Upper lobe of right lung (tissue), 1 donor: ENCODE data around the gene ROBO3. TPM values are rescaled to one million over a fixed set of nuclear protein-coding genes. Genes with fewer than 3 reads are reported as not detected.

Experiments used
- ATAC-seq: fragments of 200-7000 bp; cut with Tn5 transposase; one replicate; pipeline ENCODE4 v1.9.1; 2020; ENCODE audit warnings: mild to moderate bottlenecking, moderate library complexity
- DNase-seq: peaks from one replicate; pipeline ENCODE4 v3.0.0-alpha.2; 2020
- H3K27ac ChIP-seq: fragments of 200-600 bp; one replicate; pipeline ENCODE4 v1.8.0; 2022
- H3K27me3 ChIP-seq: fragments of 200-600 bp; one replicate; pipeline ENCODE4 v1.8.0; 2022; ENCODE audit warnings: mild to moderate bottlenecking
- H3K36me3 ChIP-seq: fragments of 200-600 bp; one replicate; pipeline ENCODE4 v1.8.0; 2022
- H3K4me1 ChIP-seq: fragments of 200-600 bp; one replicate; pipeline ENCODE4 v1.8.0; 2022
- H3K4me3 ChIP-seq: fragments of 200-600 bp; one replicate; pipeline ENCODE4 v1.8.0; 2022; ENCODE audit warnings: mild to moderate bottlenecking
- H3K9me3 ChIP-seq: fragments of 200-600 bp; one replicate; pipeline ENCODE4 v1.8.0; 2022
- intact Hi-C: fragments of 100-400 bp; cut with DNase I; formaldehyde crosslinking; loops from one replicate; pipeline ENCODE4 v1.11.0; 2022
- total RNA-seq: library from RNA; stranded (reverse); fragmentation: NEBNext Ultra II Directional; extraction: Animal tissue kit (Norgen Biotek cat#: 25700); gene quantifications from one replicate; pipeline ENCODE4 v1.2.1, GENCODE V29; 2021
- TF ChIP-seq, protein P1 (sequence below): fragments of 200-600 bp; IDR thresholded peaks from one replicate; pipeline ENCODE4 v1.8.0; 2022; ENCODE audit warnings: antibody characterized with exemption
- donor health status: DM: no; HTN: yes; CAD: no; lungs with severe emphysema.

The ROBO3 gene
- total RNA-seq, 1 donor from 2014 or later: 12.6 TPM

DNA sequence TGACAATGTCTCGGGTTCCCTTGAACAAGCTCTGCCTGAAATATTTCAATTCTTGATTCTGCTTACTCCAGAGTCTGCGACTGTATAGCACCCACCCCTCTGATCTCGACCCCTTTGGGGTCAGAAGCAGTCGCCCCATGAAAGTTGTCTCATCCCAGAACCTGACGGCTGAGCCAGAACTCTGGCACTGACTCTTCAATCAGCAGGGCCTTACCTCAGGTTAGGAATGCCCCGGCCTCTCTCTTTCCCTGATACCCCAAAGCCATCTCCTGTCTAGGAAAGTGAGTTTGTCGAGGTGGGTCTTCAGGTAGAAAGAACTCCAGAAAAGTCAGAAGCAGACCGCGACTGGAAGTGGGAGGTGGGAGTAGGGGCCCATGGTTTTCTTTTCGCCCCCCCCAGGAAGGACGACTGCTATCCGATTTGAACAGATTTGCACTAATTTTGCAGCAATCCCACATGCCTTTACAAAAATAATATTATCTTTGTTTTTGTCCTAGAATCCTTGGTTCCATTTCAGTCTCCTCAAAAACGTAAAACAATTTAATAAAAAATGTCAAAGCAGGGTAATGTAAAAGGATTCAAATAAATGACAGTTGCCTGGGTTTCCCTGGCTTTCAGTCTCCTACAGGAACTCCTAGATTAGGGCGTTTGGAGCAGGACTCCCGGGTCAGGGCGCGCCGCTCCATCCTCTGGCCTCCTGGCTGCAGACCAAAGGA, 898 bp upstream of the ROBO3 start:
- H3K4me3 ChIP-seq: no peak overlapping the region
- no peaks in the 10 kb centered on the region for H3K9me3 ChIP-seq
- peaks cover 22% of the 10 kb centered on the region for H3K4me1 ChIP-seq
- H3K27me3 ChIP-seq: peaks cover 72% of the 10 kb centered on the region
- TF ChIP-seq, protein P1, sequence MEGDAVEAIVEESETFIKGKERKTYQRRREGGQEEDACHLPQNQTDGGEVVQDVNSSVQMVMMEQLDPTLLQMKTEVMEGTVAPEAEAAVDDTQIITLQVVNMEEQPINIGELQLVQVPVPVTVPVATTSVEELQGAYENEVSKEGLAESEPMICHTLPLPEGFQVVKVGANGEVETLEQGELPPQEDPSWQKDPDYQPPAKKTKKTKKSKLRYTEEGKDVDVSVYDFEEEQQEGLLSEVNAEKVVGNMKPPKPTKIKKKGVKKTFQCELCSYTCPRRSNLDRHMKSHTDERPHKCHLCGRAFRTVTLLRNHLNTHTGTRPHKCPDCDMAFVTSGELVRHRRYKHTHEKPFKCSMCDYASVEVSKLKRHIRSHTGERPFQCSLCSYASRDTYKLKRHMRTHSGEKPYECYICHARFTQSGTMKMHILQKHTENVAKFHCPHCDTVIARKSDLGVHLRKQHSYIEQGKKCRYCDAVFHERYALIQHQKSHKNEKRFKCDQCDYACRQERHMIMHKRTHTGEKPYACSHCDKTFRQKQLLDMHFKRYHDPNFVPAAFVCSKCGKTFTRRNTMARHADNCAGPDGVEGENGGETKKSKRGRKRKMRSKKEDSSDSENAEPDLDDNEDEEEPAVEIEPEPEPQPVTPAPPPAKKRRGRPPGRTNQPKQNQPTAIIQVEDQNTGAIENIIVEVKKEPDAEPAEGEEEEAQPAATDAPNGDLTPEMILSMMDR: no peak
- intact Hi-C loops: no loop called here
- ATAC-seq (no peak), DNase-seq (no peak)
- H3K27ac ChIP-seq: no peak overlapping the region
- H3K36me3 ChIP-seq: no peaks in the 10 kb centered on the region

DNA sequence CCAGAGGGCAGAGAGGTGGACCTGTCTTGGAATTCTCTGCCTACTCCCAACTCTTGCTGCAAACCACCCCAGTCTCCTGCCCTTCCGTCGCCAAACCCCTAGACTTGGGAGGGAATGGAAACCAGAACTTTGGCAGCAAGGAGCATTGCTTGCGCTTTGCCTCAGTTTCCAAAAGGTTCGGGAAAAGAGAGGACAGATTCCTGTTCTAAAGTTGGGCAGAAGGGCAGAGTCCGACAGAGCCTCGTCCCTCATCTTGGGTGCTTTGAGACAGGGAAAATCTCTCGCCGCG, 396 bp upstream of the ROBO3 start:
- Histone ChIP-seq H3K36me3 (no peaks in the 10 kb centered on the region), H3K27me3 (peaks cover 72% of the 10 kb centered on the region), H3K4me1 (peaks cover 22% of the 10 kb centered on the region), H3K27ac (no peak overlapping the region), H3K9me3 (no peaks in the 10 kb centered on the region), H3K4me3 (no peak overlapping the region)
- intact Hi-C loops: no loop called here
- TF ChIP-seq, protein P1: no peak
- DNase-seq (no peak), ATAC-seq (no peak)

DNA sequence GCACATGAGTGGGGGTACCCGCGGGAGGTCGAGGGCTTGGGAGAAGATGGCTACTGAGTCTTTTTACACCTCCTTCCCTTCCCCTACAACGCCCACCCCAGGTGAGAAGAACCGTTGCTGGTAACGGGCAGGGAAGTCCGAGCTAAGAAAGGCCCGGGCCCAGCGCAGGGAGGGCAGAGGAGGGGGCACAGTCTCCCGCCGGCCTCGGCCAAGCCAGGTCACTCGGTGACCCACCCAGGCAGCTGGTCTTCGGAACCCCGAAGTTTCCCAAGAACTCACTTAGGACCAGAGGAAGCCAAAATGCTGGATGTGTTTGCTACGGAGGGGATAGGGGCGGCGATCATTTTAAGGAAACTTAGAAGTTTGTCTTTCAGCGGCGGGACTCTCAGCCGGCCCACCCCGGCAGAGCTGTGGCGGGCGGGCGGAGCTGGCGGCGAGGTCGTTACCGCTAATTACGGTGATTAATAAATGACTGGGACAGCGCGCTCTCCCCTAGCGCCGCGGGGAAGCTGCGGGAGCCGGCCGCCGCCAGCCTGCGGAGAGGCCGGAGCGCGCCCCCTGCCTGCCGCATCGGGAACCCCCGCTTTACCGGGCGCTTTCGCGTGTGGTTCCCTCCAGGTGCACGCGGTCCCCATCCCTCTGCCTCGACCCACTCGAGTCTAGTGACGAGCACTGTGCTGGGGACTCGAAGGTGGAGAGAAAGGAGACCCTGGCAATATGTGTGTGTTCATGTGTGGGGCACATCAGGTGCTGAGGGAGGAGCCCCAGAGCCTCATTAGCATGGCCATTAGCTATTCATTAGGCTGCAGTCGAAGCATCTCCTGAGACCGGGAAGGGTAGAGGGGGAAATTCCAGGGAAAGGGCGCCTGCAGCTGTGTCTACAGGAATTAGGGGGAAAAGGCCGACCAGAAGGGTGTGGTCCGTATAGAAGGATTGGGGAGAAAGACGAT, 945 bp downstream of the ROBO3 start:
- Histone ChIP-seq H3K4me1 (peaks cover 22% of the 10 kb centered on the region), H3K27ac (no peak overlapping the region), H3K27me3 (peaks cover 82% of the 10 kb centered on the region), H3K36me3 (no peaks in the 10 kb centered on the region), H3K9me3 (no peaks in the 10 kb centered on the region), H3K4me3 (peak overlapping the region; percentile 21)
- intact Hi-C loops: no loop called here
- DNase-seq: no peak
- ATAC-seq: peak; percentile 71
- TF ChIP-seq, protein P1: peak; percentile 85

DNA sequence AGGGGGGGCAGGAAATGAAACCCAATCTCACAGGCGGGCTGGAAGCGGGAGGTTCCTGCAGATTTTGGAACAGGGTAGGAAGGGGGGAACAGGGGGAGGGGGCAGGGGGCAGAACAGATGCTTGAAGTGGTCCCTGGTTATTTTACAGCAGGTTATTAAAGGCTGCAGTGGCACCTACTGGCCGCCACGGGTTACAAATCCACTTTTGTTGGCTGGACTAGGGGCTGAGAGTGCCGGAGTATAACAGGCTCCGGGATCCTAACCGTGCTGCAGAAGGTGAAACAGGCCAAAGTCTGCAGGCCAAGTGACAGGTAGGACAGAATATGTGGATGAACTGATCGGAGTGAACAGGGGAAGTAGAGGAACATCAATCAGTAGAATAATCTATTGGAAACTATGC, 2.5 kb downstream of the ROBO3 start:
- TF ChIP-seq, protein P1: peak; percentile 47
- Histone ChIP-seq H3K27me3 (peaks cover 90% of the 10 kb centered on the region), H3K36me3 (no peaks in the 10 kb centered on the region), H3K4me1 (peaks cover 22% of the 10 kb centered on the region), H3K27ac (no peak overlapping the region), H3K4me3 (no peak overlapping the region), H3K9me3 (no peaks in the 10 kb centered on the region)
- DNase-seq (no peak), ATAC-seq (peak; percentile 38)
- intact Hi-C loops: no loop called here

DNA sequence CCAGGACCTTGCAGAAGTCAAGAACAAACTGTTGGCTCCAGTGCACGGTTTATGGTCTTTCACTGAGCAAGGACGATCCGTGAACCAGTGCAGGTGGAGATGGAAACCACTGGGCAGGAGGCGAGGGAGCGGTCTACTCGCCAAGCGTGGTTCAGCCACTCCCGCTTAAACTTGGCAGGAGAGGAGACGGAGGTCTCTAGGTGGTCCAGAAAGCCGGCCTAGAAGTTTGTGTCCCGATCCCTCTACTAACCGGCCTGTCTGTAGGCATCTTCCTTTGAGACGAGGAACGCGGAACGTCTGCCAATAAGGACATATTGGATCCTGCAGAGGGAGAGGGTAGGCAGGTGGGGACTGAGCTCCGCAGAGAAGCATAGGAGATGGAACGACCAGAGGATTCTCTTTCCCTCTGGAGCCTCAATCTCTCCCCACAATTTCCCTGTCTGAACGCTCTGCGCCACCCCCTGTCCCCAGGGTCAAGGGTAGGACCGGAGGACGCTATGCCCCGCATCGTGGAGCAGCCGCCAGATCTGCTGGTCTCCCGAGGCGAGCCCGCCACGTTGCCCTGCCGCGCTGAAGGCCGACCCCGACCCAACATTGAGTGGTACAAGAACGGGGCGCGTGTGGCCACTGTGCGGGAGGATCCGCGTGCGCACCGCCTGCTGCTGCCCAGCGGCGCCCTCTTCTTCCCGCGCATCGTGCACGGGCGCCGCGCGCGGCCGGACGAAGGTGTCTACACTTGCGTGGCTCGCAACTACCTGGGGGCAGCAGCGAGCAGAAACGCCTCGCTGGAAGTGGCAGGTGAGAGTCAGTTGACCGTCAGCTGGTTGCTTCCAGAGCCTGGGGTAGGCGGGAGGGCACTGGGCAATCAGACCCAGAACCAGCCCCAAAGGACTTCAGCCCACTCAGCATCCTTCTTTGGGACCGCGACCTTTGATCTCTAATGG, 3.4 kb downstream of the ROBO3 start:
- intact Hi-C loops: no loop called here
- DNase-seq: no peak
- H3K4me1 ChIP-seq: peaks cover 15% of the 10 kb centered on the region
- H3K9me3 ChIP-seq: no peaks in the 10 kb centered on the region
- TF ChIP-seq, protein P1: no peak
- H3K27ac ChIP-seq: no peak overlapping the region
- no peak for ATAC-seq
- H3K27me3 ChIP-seq: peaks cover 91% of the 10 kb centered on the region
- H3K4me3 ChIP-seq: no peak overlapping the region
- no peaks in the 10 kb centered on the region for H3K36me3 ChIP-seq
